HG03565 (cell line): ENCODE data around the gene LAMTOR5.
"Not testable (repeated sequence)": the region's sequence is repeated elsewhere in the genome, so short reads cannot be mapped to it uniquely, and the experiment has no call there.

ENCODE experiments used
- ATAC-seq: cut with Tn5 transposase; IDR thresholded peaks from one replicate; pipeline ENCODE4 v1.9.1; 2021; ENCODE audit warnings: mild to moderate bottlenecking, moderate library complexity; ENCODE audit not compliant: unreplicated experiment

LAMTOR5 gene

DNA sequence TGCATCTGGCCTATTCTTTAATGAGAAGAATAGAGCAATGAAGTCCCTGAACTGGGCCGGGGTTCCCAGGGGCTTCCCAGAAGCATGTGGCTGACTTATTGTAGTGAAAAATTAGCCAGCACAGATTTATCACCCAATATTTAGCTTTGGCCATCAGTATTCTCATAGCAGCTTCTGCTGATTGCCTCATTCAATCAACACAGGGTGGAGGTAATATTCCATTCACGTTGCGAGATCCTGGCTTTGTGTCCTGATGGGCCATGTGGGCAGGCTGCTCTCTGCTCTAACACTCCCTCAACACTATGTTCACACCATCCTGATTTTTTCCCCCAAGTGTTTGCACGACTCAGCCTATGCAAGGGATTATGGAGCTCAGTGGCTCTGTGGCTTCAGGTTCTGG is 21.5 kb upstream of the LAMTOR5 start:
- no peak for ATAC-seq

DNA sequence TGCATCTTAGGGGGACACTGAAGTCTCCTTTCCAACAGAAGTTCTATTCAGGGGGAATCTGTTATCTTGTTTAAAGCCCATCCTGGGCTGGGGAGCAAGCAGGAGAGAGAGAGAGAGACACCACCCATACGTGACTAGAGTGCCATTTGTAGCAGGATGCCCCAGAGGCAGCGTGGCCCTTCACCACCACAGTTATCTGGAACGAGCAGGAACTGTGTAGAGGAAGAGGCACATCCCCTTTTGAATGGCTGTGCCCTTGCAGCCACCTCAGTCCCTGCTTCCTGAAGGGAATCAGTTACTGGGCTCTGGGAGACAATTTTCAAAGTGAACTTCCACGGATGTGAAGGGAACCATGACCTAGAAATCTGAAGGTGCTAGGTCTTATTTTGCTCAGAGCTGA is 19.4 kb upstream of the LAMTOR5 start:
- ATAC-seq = no peak

DNA sequence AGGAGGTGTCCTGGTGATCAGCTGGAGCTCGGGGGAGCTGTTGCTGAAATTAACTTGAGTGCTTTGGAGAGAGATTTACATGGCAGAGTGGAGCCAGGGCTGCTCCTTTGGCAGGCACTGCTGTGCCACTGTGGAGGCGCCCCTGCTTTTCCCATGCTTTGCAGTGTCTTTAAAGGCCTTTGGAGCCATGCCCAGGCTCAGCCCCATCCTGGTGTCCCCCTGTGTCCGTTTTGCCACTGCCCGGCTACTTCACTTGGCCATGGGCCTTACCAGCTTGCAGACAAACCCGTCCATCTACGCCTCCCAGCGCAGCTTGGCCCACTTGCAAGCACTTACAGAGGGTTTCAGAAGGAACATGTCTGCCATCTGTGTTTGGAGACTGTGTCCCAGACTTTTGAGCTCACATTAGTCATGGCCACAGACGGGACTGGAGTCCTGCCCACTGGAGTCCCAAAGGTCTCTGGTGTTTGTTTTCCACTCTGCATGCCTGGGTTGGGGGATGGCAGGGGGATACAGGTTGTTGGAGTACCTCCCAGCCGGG is 18.2 kb upstream of the LAMTOR5 start:
- no peak for ATAC-seq

DNA sequence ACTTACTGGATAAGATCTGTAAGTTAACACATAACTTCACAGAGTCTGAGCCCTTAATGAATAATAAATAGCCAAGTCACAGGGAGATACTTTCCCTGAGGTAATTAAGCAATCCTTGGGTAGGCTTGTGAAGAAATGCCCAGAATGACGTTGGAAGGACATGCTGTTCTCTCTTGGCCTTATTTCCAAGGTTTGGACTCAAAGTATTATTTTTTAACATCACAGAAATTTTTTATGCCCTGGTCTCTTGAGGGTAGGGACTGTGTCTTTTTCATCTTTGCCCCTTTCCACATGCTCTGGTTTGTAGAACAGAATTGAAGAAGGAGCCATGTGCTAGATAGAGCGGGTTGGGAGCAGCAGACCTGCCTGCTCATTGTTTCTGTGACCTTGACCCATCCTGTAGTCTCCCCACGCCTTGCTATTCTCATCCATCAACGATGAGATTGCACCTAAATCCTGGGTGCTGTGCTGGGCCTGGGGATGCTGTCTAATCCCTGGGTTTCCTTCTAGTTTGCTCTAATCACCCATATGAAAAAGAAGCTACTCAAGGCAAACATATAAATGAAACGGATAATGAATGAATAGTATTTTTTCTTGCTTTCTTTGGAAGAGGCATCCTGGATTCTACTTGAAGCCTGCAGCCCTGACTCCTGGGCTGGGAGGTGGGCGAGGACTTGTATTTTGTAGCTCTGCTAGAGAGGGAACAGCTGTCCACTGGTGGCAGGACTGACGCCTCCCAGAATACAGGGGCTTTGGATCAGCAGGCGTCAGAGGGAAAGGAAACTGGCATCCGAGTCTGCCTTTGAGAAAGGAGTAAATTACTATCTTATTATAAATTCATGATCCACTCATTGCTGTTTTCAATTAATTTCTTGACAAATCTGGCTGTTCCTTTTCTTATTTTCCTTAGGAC is 17.5 kb upstream of the LAMTOR5 start:
- no peak for ATAC-seq

DNA sequence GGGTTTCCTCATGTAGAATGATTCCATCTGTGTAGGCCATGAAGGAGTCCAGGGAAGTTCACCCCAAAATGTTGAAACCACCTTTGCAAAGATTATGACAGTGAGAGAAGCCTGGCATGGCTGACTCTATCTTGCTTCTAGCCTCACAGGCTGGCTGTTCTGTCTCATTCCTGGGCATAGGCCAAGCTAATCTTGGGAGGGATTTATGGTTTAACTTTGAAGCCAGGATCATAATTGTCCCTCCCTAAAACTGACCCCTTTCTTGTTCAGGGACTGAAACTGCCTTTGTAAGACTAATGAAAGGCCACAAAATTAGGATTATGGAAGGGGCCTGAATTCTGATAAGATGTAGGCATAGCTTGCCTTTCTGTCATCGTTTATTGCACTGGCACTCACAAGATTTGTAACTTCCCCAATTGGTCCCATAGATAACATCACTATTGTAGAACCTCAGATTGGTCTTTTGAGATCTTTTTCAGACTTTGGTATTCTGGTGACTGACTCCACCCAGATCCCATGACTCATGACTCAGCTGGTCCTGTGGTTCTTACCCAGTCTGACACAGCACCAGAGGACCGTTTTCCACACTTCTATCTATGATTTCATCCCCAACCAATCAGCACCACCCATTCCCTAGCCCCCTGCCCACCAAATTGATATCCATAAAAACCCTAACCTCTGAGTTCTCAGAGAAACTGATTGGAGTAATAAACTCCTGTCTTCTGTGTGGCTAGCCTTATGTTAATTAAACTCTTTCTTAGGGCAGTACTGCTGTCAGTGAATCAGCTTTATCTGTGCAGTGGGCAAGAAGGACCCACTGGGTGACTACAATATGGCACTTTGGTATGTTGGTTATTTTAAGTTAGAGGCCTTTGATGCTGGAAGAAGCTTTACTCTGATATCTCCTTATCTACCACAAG is 13.6 kb upstream of the LAMTOR5 start:
- no peak for ATAC-seq

DNA sequence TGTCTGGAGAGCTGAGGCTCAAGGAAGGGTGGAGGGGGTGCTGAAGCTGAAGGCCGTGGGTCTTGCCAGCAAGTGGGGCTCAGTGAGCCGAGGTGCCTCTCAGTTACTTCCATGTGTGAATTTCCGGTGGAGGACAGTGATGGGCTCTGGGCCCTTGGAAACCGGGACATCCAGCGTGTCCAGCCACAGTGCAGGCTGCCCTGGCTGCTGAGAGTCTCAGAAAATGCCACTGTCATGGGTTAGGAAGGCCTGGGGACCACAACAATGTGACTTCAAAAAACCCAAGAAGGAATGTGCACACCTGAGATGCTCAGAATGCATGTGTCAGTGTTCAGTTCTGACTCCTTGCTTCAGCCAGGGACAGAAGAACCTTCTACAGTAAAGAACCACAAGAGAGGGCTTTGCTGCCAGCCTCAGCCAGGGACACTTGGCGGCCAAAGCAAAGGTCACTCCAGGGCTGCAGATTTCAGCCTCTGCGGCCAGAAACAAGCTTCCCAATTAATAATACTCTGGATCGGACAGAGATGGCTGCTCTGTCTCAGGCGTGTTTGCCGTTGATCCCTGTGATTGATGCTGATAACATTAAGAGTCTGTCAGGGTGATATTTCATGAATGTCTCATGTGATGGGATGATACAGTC is 12.6 kb upstream of the LAMTOR5 start:
- no peak for ATAC-seq

DNA sequence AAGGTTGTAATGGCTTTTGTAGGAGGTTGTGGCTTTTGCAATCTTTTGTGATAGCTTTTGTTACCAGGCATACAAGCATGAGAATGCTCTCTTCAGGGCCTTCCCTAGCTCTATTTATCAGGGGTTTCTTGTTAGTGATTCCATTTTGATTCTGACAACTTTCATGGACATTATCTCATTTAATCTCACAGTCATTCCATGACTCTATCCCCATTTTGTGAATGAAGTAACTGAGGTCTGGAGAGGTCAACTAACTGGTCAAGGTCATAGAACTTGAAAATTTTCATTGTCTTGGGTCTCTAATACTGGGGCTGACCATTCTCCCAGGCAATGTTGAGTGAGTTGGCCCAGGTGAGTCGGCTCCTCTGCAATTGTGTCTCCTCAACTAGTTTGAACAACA is 11.2 kb upstream of the LAMTOR5 start:
- ATAC-seq = no peak

DNA sequence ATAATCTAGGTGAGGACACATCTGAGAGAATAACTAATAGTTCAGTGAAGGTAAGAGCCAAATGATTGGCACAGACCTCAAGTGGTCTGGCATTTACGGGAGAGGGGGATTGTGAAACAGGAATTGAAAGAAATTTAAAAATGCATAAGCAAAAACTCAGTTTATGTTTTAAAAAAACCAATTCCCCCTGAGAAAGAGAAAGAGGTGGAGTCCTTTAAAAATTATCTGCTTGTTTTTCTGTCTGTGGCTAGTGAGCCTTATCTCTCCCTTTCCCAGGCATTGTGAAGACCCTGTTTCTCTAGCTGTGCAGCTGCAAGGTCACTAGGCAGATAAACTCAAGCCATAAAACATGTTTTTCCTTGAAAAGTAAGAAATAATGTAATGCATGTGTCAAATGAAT is 5.6 kb upstream of the LAMTOR5 start:
- ATAC-seq = not testable (repeated sequence)

DNA sequence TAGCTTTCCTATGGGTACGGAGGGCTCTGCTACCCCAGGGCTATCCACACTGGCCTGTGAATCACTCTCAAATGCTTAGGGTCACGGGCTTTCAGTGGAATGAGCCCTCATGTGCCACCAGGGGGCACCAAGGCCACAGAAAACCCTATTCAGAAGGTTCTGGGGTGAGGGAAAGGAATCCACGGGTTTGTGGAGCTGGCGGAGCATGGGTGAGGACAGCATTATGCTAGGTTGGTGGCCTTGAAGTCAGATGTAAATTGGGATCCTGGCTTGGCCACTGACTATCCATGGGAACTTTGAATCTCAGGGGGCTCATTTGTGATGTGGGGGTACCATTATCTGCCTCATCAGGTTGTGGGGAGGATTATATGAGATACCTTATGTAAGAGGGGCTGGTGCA is 5.1 kb upstream of the LAMTOR5 start:
- no peak for ATAC-seq

DNA sequence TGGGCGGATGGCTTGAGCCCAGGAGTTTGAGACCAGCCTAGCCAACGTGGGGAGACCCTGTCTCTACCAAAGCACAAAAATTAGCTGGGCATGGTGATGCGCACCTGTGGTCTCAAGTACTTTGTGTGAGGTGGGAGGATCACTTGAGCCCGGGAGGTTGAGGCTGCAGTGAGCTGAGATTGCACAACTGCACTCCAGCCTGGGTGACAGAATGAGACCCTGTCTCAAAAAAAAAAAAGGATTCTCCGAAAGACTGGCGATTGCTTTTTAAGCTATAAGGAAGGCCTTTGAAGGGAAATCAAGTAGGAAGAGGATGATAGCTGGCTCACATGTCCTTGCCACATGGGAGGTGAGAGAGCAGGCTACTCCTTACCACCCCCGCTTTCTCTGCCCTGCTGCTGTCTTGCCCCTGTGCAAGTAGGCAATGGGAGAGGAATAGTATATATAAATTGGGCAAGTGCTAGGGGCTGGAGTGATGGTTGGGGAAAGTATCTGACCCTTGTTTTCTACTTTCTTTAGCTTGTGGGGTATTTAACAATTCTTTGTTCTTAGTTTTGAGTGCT is 3.8 kb upstream of the LAMTOR5 start:
- no peak for ATAC-seq

DNA sequence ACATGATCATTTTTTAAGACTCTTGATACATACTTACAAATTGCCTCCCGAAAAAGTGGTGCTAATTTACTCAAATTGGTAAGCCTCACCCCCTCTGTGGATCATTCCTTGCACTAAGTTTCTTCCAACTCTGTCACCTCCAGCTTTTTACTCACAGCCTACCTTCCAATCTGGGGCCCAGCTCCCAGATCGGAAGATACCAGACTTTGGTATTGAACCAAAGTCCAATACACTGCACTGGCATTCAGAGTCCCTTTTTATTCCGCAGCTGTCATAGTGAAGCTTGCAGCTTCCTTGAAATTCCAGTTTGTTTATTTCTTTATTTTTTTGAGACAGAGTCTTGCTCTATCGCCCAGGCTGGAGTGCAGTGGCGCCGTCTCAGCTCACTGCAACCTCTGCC is 1.8 kb upstream of the LAMTOR5 start:
- ATAC-seq = no peak

DNA sequence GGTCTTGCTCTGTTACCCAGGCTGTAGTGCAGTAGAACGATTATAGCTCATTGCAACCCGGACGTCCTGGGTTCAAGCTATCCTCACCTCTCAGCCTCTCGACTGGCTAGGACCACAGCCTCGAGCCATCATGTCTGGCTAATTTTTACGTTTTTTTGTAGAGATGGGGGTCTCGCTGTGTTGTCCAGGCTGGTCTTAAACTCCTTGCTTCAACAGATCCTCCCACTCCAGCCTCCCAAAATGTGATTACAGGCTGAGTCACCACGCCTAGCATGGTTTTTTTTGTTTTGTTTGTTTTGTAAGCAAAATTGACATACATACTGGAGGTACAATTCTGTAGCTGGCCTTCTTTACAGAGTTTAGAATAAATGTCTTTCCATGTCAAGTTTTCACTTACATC is 994 bp upstream of the LAMTOR5 start:
- ATAC-seq = no peak

DNA sequence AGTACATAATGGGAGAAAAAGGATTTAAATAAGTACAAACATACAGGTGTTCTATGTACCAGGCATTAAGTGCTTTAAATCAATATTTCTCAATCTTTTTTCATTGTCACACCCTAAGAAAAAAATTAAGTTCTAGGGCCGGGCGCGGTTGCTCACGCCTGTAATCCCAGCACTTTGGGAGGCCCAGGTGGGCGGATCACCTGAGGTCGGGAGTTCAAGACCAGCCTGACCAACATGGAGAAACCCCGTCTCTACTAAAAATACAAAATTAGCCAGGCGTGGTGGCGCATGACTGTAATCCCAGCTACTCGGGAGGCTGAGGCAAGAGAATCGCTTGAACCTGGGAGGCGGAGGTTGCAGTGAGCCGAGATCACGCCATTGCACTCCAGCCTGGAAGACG is 1.1 kb downstream of the LAMTOR5 start:
- not testable (repeated sequence) for ATAC-seq

DNA sequence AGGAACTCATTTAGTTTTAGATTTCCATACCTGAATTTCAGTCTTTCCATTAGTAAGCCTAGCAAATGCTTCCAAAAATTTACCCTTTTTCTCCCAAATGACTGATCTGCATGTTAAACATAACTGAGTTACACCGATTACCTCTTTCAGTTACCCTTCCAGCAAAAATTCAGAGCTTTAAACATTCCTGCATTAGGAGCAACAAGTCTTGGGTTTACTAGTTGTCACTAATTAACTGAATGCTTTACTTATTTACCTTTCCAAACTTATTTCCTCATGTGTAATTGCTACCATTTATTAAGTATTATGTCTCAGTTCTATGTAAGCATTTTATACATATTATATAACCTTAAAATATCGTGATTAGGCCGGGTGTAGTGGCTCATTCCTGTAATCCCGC is 3.1 kb downstream of the LAMTOR5 start:
- no peak for ATAC-seq

DNA sequence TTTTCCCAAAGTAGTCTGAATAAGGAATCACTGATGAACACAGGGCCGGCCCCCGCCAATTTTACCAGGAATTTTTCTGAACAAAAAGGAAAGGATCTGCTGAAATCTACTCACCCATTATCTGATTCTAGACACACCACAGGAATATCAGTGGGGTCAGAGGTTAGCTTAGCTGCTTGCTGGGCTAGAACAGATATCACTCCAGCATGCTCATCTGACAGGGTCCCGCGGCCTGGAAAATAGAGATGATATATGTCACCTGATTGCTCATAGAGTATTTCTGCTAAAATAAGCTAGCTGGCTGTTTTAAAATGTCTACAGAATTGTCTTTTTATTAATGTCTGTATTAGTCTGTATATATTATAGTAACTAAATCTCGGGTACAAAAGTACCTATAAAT is 3.7 kb downstream of the LAMTOR5 start:
- ATAC-seq = no peak

DNA sequence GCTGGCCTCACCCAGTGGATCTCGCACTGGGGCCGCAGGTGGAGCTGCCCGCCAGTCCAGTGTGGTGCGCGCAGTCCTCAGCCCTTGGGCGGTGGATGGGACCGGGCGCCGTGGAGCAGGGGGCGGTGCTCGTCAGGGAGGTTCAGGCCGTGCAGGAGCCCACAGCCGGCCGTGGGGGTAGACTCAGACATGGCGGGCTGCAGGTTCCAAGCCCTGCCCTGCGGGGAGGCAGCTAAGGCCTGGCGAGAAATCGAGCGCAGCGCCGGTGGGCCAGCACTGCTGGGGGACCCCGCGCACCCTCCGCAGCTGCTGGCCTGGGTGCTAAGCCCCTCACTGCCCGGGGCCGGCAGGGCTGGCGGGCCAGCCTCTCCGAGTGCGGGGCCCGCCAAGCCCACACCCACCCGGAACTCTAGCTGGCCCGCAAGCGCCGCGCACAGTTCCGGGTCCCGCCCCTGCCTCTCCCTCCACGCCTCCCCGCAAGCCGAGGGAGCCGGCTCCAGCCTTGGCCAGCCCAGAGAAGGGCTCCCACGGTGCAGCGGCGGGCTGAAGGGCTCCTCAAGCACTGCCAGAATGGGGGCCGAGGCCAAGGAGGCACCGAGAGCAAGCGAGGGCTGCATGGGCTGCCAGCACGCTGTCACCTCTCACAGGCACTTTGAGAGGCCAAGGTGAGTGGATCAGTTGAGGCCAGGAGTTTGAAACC is 11.1 kb downstream of the LAMTOR5 start:
- ATAC-seq = not testable (repeated sequence)

DNA sequence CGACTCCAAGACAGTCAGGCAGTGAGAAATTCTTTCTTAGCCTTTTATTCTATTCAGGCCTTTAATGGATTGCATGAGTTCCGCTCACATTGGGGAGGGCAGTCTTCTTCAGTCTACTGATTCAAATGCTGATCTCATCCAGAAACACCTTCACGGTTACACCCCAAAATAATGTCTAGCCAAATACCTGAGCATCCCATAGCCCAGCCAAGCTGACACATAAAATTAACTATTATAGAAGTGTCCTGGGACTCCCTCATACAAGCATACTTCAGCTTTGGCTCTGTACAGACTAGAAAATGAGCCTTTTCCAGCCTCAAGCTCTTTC is 13.0 kb downstream of the LAMTOR5 start:
- no peak for ATAC-seq

DNA sequence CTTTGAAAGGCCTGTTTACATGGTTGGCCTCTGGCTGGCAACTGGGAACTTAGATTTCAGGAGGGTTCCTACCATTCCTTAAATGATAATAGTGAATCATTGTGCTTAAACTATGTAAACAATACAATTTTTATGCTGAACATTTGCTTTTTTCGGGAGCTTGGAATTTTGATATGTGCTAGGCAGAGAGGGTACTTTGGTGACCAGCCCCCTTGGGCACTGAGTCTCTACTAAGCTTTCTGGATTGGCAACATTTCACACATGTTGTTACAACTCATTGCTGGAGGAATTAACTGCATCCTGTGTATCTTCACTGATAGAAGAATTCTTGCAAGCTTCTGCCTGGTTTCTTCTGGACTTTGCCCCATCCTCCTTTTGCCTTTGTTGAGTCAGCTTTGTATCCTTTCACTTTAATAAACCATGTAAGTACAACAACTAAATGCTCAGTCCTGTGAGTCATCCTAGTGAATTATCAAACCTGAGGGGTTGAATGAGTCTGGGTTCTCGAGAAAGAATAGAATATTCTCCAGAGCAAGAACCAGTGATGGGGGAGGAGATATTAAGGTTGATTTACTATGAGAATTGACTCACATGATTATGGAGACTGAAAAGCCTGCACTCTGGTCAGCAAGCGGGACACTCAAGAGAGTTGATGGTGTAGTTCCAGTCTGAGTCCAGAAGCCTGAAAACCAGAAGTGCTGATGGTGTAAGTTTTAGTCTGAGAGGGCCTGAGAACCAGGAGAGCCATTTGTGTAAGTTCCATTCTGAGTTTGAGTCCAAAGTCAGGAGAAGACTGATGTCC is 13.6 kb downstream of the LAMTOR5 start:
- ATAC-seq = no peak

DNA sequence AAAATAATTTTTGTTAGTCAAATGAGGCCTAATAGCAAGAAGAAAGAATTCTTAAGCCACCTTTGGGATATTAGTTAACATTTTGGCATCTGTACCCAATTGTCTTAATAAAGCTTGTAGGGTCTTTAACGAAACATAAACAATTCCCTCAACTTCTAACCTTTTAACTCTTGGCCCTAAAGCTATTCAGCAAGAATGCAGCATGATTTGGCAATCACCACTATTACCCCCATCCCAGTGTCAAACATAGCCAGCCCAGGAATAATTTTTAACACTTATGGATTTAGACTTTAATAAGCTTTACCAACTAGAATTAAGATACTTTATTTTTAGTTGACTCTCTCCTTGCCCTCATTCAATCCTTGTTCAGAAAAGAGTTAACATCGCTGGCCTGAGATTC is 14.2 kb downstream of the LAMTOR5 start:
- ATAC-seq = no peak
